ENCODE data around the gene FST. TPM values are rescaled to one million over a fixed set of nuclear protein-coding genes. Genes with fewer than 3 reads are reported as not detected.

The FST gene
- total and polyA plus RNA-seq, 4 donors, result 1.5 to 3.9 (median 2.6) TPM

DNA sequence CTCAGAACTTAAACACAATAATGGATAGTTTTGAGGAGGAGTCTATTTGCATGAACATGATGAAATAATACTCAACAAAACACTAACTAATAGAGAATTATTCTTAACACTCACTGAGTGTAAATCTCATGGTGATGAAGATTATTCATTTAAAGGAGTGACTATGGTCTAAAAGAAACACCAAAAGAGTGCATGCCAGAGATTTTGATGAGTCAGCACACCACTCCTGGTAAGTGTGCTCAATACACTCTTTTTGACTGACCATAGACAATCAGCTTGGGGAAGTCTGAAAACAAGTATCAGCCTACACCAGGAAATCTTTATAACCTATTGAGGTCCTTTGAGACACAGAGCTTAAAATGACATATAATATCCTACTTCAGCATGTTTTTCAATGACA lies 6.8 kb upstream of the FST start:
- no peak for DNase-seq

GRCh38 chr5:53475320-53475719 lies 5.1 kb upstream of the FST start:
- TF ChIP-seq, protein P1, sequence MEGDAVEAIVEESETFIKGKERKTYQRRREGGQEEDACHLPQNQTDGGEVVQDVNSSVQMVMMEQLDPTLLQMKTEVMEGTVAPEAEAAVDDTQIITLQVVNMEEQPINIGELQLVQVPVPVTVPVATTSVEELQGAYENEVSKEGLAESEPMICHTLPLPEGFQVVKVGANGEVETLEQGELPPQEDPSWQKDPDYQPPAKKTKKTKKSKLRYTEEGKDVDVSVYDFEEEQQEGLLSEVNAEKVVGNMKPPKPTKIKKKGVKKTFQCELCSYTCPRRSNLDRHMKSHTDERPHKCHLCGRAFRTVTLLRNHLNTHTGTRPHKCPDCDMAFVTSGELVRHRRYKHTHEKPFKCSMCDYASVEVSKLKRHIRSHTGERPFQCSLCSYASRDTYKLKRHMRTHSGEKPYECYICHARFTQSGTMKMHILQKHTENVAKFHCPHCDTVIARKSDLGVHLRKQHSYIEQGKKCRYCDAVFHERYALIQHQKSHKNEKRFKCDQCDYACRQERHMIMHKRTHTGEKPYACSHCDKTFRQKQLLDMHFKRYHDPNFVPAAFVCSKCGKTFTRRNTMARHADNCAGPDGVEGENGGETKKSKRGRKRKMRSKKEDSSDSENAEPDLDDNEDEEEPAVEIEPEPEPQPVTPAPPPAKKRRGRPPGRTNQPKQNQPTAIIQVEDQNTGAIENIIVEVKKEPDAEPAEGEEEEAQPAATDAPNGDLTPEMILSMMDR (IDR thresholded peaks at IDR 0.05; ENCODE audit: control extremely low read depth, extremely low read depth), result no peak
- Histone ChIP-seq H3K27ac (ENCODE audit: low read depth in 1 of 2, low read length in 1 of 2) (no peak overlapping the region), H3K36me3 (ENCODE audit: control insufficient read depth in 4 of 4, insufficient read depth in 4 of 4, low read length in 4 of 4) (no peaks in the 10 kb centered on the region), H3K4me3 (no peak overlapping the region), H3K9ac (ENCODE audit: insufficient read depth in 1 of 2, low read length in 2 of 2) (no peak overlapping the region), H3K9me3 (ENCODE audit: control insufficient read depth in 4 of 4, insufficient read depth in 3 of 4, low read length in 3 of 4) (no peaks in the 10 kb centered on the region), H3K27me3 (ENCODE audit: control insufficient read depth in 3 of 3, insufficient read depth in 3 of 3, low read length in 2 of 3) (peaks cover 0 to 20% (median 18%) of the 10 kb centered on the region in 3 donors), H3K4me1 (ENCODE audit: control insufficient read depth in 5 of 5, insufficient read depth in 5 of 5, low read length in 5 of 5) (peaks cover 0 to 6% (median 0%) of the 10 kb centered on the region in 5 donors)
- DNase-seq, result no peak
- WGBS, 2 donors, result 86 to 89% methylated on average over 2 of the region's 2 CpGs
- ATAC-seq (ENCODE audit: insufficient read depth, low FRiP score), result no peak

More for the DNA sequence above, 6.8 kb upstream of the FST start:
- TF ChIP-seq, protein P1 (IDR thresholded peaks at IDR 0.05; ENCODE audit: control extremely low read depth, extremely low read depth), result no peak
- H3K9ac ChIP-seq (ENCODE audit: insufficient read depth in 1 of 2, low read length in 2 of 2), result no peak overlapping the region
- peaks cover 0 to 18% (median 17%) of the 10 kb centered on the region in 3 donors for H3K27me3 ChIP-seq (ENCODE audit: control insufficient read depth in 3 of 3, insufficient read depth in 3 of 3, low read length in 2 of 3)
- H3K4me3 ChIP-seq, result no peak overlapping the region
- peaks cover 0 to 4% (median 0%) of the 10 kb centered on the region in 5 donors for H3K4me1 ChIP-seq (ENCODE audit: control insufficient read depth in 5 of 5, insufficient read depth in 5 of 5, low read length in 5 of 5)
- no peaks in the 10 kb centered on the region for H3K9me3 ChIP-seq (ENCODE audit: control insufficient read depth in 4 of 4, insufficient read depth in 3 of 4, low read length in 3 of 4)
- no peak for ATAC-seq (ENCODE audit: insufficient read depth, low FRiP score)
- no peak overlapping the region for H3K27ac ChIP-seq (ENCODE audit: low read depth in 1 of 2, low read length in 1 of 2)
- no peaks in the 10 kb centered on the region for H3K36me3 ChIP-seq (ENCODE audit: control insufficient read depth in 4 of 4, insufficient read depth in 4 of 4, low read length in 4 of 4)

DNA sequence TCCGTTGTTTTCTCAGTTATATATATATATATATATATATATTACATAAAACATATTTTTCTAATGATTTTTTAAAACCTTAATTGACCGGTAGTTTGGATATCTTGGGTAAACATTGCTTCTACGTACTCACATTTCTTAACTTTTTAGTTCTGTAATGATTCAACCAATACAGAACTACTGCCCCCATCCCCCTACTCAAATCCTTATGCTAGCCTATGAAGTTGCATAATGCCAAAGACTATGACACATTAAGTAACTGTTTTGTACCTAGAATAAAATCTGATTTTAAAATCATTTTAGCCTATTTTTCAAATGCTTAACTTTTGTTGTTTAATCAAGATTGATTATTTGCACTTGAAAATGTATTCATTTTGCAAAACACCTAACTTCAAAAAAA lies 4.4 kb upstream of the FST start:
- H3K9me3 ChIP-seq (ENCODE audit: control insufficient read depth in 4 of 4, insufficient read depth in 3 of 4, low read length in 3 of 4), result no peaks in the 10 kb centered on the region
- peaks cover 0 to 23% (median 18%) of the 10 kb centered on the region in 3 donors for H3K27me3 ChIP-seq (ENCODE audit: control insufficient read depth in 3 of 3, insufficient read depth in 3 of 3, low read length in 2 of 3)
- peaks cover 0 to 6% (median 3%) of the 10 kb centered on the region in 5 donors for H3K4me1 ChIP-seq (ENCODE audit: control insufficient read depth in 5 of 5, insufficient read depth in 5 of 5, low read length in 5 of 5)
- no peak overlapping the region for H3K4me3 ChIP-seq
- TF ChIP-seq, protein P1 (IDR thresholded peaks at IDR 0.05; ENCODE audit: control extremely low read depth, extremely low read depth), result no peak
- 54 to 67% methylated on average over 3 of the region's 3 CpGs for WGBS, 2 donors
- H3K9ac ChIP-seq (ENCODE audit: insufficient read depth in 1 of 2, low read length in 2 of 2), result no peak overlapping the region
- ATAC-seq (ENCODE audit: insufficient read depth, low FRiP score), result no peak
- no peak overlapping the region for H3K27ac ChIP-seq (ENCODE audit: low read depth in 1 of 2, low read length in 1 of 2)
- no peak for DNase-seq
- no peaks in the 10 kb centered on the region for H3K36me3 ChIP-seq (ENCODE audit: control insufficient read depth in 4 of 4, insufficient read depth in 4 of 4, low read length in 4 of 4)
